HG02885 (cell line): ENCODE measurements around the gene STK24.
A peak's percentile ranks its signal among the peaks of the same experiment; 100 is the strongest.

ENCODE experiments used
- ATAC-seq: cut with Tn5 transposase; IDR thresholded peaks from one replicate; pipeline ENCODE4 v1.9.1; 2021; ENCODE audit warnings: mild to moderate bottlenecking; ENCODE audit not compliant: unreplicated experiment, poor library complexity

The STK24 gene

DNA sequence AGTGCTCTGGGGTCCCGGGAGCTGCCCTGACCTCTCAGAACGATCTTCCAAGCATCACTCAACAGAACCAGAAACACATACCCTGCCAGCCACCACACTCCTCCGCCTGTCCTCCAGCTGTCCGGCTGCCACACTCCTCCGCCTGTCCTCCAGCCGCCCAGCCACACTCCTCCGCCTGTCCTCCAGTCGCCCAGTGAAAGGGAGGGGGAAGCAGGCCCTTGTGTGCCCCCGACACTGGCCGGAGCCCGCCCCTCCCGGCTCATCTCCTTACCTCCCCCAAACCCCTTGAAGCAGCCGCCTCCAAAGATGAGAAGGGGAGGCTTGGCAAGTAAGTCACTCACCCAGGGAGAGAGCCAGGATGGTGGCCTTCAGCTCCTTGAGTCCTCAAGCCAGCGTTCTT lies 40.2 kb downstream of the STK24 start:
- no peak for ATAC-seq

DNA sequence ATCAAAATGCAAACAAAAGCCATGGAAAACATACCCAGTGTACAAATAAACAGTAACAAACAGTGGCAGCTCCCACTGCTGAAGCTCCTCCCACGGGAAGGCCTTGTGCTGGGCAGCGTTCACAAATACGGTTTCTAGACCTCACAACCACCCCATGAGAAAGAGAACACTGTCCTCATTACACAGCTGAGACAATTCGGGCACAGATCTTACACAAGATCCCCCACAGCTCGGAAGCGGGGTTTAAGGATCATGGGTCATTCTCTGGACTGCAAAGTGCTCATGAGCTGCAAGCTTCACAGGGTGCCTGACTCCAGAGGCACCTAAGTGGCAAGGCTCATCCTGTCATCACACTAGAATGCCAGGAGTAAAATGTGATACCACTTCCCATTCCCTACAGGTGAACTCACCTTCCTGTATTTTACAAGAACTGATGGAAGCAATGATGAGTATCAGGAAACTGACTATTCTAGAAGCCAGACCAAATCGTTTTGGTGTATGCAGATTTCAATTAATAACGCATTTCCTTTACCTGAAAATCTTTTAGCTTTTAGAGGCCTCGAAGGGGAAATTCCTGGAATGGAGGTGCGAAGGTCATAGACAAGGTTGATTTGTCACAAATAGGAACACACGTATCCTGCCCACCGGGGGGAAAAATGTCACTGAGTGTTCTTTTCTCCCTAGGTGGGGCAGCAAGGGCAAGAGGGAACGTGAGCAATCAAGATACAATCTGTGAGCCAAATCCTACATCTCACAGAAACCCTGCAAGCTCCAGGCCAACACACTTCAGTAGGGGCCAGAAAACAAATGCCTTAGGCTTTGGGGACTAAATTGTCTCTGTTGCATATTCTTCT lies 41.2 kb downstream of the STK24 start:
- ATAC-seq = no peak

DNA sequence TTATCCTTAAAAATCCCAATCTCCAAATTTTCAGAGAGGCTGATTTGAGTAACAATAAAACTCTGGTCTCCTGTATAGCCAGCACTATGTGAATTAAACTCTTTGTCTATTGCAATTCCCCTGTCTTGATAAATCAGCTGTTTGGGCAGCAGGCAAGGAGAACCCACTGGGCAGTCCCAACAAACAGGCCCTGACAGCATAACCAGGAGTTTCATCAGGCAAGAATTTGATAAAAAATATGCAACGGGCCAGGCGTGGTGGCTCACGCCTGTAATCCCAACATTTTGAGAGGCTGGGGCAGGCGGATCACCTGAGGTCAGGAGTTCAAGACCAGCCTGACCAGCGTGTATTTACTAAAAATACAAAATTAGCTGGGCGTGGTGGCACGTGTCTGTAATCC lies 42.1 kb downstream of the STK24 start:
- ATAC-seq = no peak

DNA sequence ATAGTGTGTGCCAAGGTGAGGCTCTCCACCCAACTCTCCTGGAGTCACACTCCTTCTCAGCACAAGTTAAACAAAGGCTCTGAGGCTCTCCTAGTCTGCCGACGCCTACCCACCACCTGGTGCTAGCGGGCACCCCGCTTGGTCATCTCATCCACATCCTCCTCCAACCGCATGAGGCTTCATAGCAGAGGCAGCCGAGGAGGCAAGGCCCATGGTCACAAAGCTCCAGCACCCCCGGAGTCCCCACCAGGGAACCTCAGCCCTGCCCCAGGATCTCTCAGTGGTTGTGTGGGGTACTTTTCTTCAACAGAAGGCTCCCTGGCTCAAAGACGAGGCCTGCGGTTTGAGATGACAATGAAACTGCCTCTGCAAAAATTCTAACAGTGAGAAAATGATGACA lies 43.0 kb downstream of the STK24 start:
- no peak for ATAC-seq

DNA sequence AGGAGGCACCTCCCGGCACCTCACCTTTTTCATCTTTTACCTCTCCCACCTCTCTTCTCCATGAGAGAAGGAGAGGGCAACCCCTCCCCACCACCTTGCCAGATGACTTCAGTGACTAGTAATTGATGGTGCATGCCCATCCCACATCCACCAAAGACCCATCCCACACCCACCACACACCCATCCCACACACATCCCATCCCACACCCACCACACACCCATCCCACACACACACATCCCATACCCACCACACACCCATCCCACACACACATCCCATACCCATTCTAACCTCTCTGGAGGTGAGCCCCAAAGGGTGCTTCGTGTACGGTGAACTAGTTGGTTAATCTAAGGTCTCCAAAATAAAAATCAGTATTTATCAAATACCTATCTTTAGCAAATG lies 44.7 kb downstream of the STK24 start:
- no peak for ATAC-seq

DNA sequence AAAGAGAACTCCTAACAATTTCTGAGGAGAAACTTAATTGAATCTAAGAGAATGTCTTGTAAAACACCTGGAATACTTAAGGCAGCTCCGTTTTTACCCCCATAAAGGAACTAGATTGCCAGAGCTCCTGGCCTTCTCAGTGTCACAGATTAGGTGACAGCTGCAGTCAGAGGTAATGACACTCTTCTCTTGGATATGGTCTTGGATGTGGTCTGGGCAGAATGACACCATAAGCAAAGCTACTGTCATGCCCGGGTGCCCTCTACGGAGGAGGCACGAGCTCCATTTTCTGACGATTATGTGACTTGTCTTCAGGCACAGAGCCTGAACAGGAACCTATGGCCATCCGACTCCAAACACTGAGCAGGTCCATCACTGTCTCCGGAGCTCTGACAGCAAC lies 46.7 kb downstream of the STK24 start:
- ATAC-seq = no peak

DNA sequence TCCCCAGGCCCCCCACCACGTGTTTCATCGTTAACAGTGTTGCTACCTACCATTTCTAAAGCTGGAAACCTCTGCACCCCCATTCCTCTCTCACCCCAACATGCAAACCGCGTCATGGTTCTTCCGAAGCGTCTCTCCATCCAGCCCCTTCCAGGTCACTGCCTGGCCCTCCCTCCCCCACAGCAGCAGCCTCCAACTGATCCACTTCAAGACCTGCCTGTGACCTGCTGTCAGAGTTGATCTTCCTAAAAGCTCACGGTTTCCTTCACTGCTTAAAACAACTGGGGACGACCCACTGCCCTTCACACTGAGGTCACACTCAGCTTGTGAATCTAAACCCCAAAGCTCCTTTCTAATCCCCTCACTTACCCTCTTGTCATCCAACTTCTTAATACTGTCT lies 47.7 kb downstream of the STK24 start:
- no peak for ATAC-seq

DNA sequence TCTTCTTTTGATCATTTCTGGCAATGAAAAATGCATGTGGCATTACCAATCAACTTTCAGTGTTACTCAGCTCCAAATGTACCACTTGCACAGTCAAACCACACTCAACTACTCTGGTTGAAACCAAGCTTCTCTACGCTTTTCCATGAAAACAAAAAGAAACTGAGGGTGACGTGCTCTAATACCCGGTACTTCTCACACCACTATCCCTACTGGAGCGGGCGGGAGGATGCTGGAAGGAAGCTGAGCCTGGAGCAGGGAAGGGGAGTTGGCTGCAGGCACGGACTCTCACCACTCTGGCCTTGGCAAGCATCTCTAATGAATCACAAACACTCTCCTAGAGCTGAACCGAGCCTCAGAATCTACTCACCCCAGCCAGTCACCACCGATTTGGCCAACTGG lies 48.2 kb downstream of the STK24 start:
- no peak for ATAC-seq

DNA sequence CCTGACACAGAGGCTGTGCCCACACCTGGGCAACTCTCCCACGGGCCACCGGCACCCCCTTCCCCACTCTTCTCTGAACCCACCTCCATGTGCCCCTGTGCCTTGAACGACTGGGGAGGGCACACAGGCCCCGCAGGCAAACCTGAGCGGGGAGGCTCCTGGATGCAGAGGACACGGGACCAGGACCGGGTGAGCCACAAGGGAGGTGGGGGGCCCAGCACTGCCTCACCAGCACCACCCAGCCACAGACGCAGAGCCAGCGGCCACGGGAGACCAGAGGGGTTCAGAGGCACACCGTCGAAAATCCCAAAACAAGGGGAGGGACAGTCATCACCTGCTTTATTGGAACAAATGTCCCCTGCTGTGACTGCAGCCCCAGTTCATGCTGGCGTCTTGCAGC lies 49.4 kb downstream of the STK24 start:
- ATAC-seq = no peak

DNA sequence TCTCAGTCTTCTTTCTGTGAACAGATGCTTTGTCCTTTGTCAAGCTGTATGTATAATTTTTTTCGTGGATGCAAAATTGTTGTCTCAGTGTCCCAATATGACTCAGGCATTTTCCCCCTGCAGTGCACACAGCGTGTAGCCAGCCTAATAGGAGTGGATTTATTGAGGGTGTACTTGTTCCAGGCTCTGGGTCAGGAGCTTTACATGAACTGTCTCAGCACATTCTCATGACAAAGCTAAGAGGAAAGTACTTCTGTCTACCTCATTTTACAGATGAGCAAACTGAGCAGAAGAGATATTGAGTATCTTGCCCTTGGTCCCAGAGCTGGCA lies 50.8 kb downstream of the STK24 start:
- no peak for ATAC-seq

DNA sequence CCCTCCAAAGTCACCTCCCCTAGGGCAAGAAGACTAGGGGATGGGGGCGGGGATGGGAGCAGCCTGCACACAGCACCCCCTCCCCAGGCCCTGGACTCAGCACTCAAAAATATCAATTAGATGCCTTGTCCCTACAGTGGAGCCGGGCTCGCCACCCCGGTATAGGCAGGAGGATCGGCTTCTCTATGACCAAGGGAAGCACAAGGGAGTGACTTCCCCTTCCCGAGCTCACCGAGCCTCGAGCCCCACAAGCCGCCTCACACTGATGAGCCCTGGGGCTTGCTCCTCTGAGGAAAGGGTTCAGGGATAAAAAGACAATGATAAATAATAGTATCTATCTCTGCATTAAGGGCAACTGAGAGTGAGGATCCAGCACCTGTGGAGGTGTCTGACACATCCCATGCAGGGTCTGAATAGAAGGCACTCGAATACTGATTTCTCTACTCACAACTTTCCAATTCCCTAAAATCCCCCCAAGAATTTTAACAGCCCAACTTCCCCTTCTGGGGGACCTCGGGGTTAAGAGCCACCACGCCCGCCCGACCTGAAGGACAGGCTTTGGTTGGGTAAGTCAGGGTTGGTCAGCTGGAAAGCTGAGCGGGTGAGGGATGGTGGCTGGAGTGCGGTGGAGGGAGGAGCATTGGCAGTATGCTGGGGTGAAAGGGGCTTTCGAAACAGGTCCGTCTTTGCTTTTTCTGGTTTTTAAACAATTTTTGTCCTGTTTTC lies 51.3 kb downstream of the STK24 start:
- ATAC-seq = no peak

DNA sequence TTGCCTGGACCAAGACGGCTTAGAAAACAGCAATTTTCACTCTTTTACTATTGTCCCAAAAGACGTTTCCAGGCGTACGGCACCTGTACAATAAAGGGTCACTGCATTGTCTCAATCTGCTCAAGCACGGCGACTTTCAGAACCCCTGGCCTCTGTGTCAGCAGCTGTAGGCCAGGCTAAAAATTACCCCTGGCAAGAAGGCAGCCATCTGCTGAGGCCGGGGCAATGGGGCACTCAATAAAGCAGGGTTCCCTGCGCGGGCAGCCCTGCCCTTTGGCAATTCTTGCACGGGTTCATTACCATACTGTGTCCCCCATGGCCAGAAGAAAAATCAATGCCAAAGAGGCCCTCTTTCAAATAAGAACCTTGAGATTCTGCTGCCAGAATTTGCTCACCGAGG lies 52.1 kb downstream of the STK24 start:
- no peak for ATAC-seq

DNA sequence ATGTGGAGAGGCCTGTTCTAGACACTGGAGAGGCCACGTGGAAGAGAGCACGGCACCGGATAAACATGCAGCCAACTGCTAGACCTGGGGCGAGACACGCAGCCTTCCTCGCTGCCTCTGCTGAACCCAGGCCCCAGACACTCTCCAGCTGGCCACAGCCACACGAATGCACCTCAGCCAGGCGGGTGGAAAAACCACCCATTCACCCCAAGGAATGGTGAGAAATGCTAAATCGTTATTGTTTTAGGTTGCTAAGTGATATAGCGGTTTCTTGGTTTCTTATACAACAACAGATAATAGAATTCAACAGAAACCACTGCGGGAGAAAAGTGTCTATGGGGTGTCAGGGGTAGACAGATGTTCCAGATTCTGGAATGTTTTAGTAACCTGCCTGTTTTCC lies 52.5 kb downstream of the STK24 start:
- ATAC-seq = no peak

DNA sequence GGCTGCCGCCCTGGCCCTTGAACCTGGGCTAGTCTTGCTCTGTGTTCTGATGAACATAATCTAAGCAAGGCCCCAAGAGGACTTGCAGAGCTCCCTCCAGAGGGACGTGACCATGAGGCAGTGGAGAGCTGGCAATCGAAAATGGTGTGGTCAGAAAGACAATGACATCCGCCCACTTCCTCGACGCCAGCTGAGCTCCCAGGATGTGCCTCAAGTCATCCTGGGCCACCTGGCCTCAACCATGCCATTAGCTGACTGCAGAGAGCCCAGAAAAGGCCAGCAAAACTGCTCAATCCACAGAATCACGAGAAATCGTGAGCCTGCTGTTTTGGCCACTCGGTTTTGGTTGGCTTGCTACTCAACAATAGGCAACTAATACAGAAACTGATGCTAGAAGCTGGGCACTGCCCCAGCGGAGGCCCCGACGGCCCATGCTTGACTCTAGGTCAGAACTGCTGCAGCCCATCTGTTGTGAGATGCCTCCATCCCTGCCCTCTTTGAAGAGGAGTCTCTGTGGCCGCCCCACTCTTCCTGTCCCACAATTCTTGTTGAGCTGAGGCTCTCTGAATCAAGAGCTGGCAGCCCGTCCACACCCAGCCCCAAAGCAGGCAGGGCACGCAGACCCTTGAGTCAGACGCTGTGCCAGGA lies 53.3 kb downstream of the STK24 start:
- peak; percentile 83 for ATAC-seq

DNA sequence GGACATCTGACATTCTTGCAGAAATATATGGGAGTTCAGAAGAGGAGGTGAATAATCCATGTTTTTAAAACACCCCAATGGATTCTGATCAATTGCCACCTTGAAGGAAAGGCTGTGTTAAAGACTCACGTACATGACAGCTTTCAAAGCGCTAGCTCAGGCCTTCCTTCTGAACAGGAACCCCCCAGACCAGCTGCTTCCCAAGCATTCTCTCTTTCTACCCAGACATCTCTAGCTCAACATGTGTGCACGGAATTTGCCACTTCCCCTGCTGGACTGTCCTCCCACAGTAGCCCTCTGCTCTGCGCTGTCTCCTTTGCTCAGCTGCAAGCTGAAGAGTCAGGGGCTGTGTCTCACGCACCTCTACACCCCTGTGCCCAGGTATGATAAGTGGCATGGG lies 54.5 kb downstream of the STK24 start:
- no peak for ATAC-seq

DNA sequence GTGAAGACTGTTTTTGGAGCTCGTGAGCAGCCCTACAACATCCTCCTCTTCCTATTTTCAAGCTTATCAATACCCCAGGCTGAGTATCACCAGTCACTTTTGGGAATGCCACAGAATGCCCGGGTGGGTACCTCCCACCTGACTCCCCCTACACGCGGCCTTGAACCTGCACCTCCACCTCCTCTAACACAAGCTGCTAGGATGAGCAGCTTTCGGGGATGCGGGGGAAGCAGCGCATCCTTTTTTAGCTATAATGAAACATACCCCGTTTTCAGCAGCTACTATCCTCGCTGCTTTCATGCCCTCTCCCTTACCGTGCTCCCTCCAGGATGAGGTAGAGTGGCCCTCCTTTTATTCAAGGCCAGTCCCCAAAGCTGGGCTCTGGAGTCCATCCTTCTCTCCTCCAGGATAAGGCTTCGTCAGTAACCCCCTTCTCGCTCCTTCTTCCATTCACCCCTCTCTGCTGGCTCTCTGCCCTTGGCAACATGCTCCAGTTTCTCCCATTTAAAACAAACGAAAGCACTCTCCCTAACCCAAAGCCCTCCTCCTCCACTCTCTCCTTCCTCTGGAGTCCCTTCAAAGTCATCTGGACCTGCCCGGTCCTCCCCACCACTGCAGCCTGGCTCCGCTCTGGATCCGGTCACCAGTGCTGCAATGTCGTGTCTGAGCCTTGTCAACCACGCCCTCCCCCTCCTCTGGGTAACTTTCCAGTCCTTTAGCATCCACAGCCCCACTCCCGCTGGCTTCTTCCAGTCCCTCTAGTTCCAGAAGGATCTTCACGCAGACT lies 55.3 kb downstream of the STK24 start:
- no peak for ATAC-seq

DNA sequence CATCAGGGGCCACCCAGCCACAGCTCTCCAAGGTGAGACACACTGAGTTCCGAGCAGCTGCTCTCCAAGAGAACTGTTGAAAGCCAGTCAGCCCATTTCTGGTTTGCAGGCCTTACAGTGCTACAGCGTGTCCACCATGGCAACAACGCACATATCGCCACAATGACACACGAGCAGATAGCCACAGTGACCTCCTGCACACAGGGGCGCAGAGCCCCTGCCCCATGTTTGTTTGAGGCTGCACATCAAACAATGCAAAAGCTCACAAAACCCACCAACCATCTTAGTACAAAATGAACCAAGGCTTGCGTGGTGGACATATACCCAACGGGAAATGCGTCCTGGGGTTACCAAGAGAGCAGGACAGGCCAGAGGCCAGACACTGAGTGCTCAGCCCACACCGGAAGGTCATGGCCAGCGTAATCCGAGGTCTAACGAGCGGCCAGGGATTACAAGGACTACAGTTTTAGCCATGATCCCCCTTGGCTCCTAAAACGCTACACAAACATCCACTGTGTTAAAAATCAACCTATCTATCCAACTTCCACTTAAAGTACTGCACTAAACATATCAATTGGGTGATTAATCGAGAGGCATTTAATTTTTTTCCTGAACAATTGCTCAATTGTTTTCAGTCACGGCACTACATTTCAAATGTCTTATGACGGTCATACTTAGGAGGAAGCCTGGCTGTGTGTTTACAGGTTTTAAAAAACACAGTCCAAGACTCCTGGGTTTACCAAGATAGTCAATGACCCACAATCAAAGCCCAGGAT lies 56.0 kb downstream of the STK24 start:
- ATAC-seq = no peak

DNA sequence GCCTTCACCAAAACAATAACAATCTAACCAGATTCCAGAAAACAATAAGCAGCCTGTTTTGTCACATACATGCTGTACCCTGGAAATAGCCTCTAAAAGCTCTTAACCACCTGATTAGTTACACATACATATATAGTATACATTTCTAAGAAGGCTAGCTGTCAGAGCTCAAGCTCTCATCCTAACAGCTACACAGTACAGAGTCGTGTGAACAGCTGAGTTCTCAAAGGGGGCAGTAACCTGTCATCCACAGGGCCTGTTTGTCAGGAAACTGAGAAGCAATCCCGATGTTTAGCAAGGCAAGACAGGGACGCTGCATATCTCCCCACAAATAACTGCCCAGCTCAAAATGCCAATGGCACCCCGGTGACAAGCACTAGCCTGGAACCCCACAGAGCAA lies 56.9 kb downstream of the STK24 start:
- ATAC-seq = no peak

DNA sequence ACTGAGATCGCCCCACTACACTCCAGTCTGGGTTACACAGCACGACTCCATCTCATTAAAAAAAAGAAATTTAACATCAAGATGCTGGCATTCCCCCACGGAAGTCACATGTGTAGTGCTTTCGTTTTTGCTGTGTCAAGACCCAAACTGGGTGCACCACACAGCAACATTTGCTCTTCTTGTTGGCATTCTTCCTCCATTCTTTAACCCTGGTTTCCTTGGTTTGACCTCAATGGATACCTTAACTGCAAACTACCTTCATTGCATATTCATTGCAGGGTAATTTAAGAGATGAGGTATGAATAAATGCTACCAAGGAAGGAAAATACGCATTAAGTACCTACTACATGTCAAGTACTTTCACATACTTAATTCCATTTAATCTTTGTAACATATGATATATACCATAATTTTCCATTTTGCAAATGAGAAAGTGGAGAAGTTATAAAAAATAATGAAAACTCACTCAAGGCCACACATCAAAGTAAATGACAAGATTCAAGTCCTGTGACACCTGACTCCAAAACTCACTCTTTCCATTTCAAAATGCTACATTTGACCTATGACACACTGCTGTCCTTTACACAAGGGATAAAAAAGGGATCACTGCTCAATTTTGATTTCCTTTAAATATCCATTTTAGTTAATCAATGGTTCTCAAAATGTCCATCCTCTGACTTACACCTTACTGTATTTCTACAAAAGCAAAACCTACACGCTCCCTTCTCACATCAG lies 59.2 kb downstream of the STK24 start:
- ATAC-seq = peak; percentile 39
